H1 (cell line): ENCODE data around the gene HEXIM2. TPM values are rescaled to one million over a fixed set of nuclear protein-coding genes. Genes with fewer than 3 reads are reported as not detected.

Experiments
- CTBP2 ChIP-seq: IDR thresholded peaks from 2 replicates; pipeline ENCODE4 v1.7.0; 2011; ENCODE audit warnings: borderline replicate concordance, mild to moderate bottlenecking, moderate library complexity, mixed read lengths, low read length; ENCODE audit not compliant: insufficient read depth, insufficient read length
- HDAC2 ChIP-seq, 2 experiments: fragments of 300-600 bp in 1 of 2; sonication (generic) in 1 of 2; IDR thresholded peaks; 2 replicates each; pipeline ENCODE4 v1.6.1; 2011 to 2012; ENCODE audit warnings: low read depth in 2 of 2, low read length in 2 of 2, mild to moderate bottlenecking in 2 of 2, moderate library complexity in 2 of 2, borderline replicate concordance in 1 of 2, inconsistent platforms in 1 of 2
- JUN ChIP-seq: IDR thresholded peaks from 2 replicates; pipeline ENCODE4 v1.6.1; 2011; ENCODE audit warnings: low read depth, mild to moderate bottlenecking, improper control_type of control experiment, low read length
- KDM4A ChIP-seq: IDR thresholded peaks from one replicate; pipeline ENCODE4 v1.7.1; 2012; ENCODE audit warnings: low read depth, mild to moderate bottlenecking, moderate library complexity, low read length, inconsistent platforms; ENCODE audit not compliant: severe bottlenecking
- KDM5A ChIP-seq: fragments of 200-600 bp; IDR thresholded peaks from 2 replicates; pipeline ENCODE4 v1.7.1; 2012; ENCODE audit warnings: mild to moderate bottlenecking, low read length, inconsistent platforms, mixed read lengths
- MAFK ChIP-seq: IDR thresholded peaks from 2 replicates; pipeline ENCODE4 v1.6.1; 2012; ENCODE audit warnings: low read depth, mild to moderate bottlenecking, improper control_type of control experiment, low read length
- NANOG ChIP-seq: IDR thresholded peaks from 2 replicates; pipeline ENCODE4 v1.6.1; 2011; ENCODE audit warnings: low read length, low read depth, mild to moderate bottlenecking, inconsistent platforms; ENCODE audit not compliant: insufficient read depth, poor library complexity, severe bottlenecking
- POU5F1 ChIP-seq: IDR thresholded peaks from 2 replicates; pipeline ENCODE4 v1.6.1; 2011; ENCODE audit warnings: low read depth, mild to moderate bottlenecking, low read length, moderate library complexity
- RNF2 ChIP-seq: fragments of 200-900, 300-1000 bp; sonication (generic); IDR thresholded peaks from 2 replicates; pipeline ENCODE4 v1.7.1; 2016; ENCODE audit warnings: borderline replicate concordance, low read depth, mild to moderate bottlenecking, antibody characterized with exemption, low read length; ENCODE audit not compliant: poor library complexity, severe bottlenecking; ENCODE audit errors: missing control alignments
- SAP30 ChIP-seq: fragments of 300-600 bp; sonication (generic); IDR thresholded peaks from 2 replicates; pipeline ENCODE4 v1.7.1; 2012; ENCODE audit warnings: low read length, moderate library complexity, mild to moderate bottlenecking, inconsistent platforms; ENCODE audit not compliant: insufficient read depth, insufficient replicate concordance
- SP1 ChIP-seq: IDR thresholded peaks from 2 replicates; pipeline ENCODE4 v1.6.1; 2011; ENCODE audit warnings: low read depth, low read length
- SRF ChIP-seq: IDR thresholded peaks from 2 replicates; pipeline ENCODE4 v1.6.1; 2011; ENCODE audit warnings: mild to moderate bottlenecking, low read depth, low read length, moderate library complexity
- TBP ChIP-seq: IDR thresholded peaks from 2 replicates; pipeline ENCODE4 v1.6.1; 2011; ENCODE audit warnings: low read depth, low read length, improper control_type of control experiment
- TCF12 ChIP-seq: IDR thresholded peaks from 2 replicates; pipeline ENCODE4 v1.6.1; 2011; ENCODE audit warnings: low read depth, mild to moderate bottlenecking, low read length
- TEAD4 ChIP-seq: IDR thresholded peaks from 2 replicates; pipeline ENCODE4 v1.6.1; 2012; ENCODE audit warnings: low read depth, low read length, inconsistent platforms, mixed read lengths
- YY1 ChIP-seq: IDR thresholded peaks from 2 replicates; pipeline ENCODE4 v1.6.1; 2011; ENCODE audit warnings: low read depth, mild to moderate bottlenecking, low read length
- polyA plus RNA-seq, 7 experiments: library from polyadenylated mRNA; depleted of rRNA in 3 of 7; stranded (reverse) in 5 of 7; unstranded in 2 of 7; fragments of >200 nt in 5 of 7; fragments of 200-250 nt in 2 of 7; gene quantifications; 1 replicate in 5 of 7; 2 replicates in 1 of 7; 4 replicates in 1 of 7; pipeline versions ENCODE4 v1.2.1 to v1.2.3, GENCODE V29; 2011 to 2013; ENCODE audit warnings: missing spikeins in 2 of 7, mixed read lengths in 2 of 7
- total RNA-seq: library from RNA; stranded (reverse); fragmentation: NEBNext Ultra II Directional; extraction: Animal tissue kit (Norgen Biotek cat#: 25700); gene quantifications from 2 replicates; pipeline ENCODE4 v1.2.1, GENCODE V29; 2021

Gene HEXIM2
- total and polyA plus RNA-seq, 2 of the 8 experiments (the other 6 are each of a cell fraction or from before 2014, with no cell fraction given) = 7.5 to 13.2 TPM

DNA sequence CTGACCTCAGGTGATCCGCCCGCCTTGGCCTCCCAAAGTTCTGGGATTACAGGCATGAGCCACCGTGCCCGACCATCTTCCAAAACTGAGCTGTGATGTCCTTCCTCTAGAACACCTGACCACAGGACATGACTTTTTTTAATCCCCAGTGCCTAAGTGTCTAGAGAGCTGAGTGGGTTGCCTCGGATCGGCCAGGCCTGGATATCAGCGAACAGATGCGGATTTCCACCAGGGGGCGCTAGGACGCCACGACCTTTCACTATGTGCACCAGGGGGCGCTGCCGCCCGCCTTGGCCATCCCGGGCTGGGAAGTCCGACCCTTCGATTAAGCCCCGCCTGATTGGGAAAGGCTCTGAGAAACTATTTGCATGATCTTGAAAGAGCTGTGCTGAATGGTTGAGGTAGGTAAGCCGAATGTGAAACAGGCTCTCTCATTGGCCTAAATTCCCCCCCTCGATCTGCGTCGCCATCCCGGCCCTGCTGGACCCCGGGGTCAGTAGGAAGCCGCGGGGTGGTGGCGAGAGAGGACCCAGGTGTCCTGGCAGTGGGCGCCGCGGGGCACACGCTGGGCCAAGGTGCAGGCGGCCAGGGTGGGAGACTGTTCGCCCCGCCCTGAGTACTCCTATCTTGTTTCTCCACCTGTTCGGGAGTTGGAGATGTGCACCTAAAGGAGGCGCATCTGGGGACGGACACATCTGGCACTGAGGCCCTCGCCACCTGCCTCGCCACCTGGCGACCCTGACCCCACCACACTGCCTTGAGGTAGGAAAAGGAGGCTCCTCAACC is 26.3 kb upstream of the HEXIM2 start, which contains the start of gene ACBD4 (continued):
- 0 out of 2 replicates have a peak, but pooled peaks have one; percentile 33 for TF ChIP-seq TCF12
- TF ChIP-seq NANOG = no peak
- 0 out of 2 replicates have a peak, but pooled peaks have one; percentile 35 for TF ChIP-seq TBP
- TF ChIP-seq POU5F1 = no peak
- no peak for TF ChIP-seq CTBP2
- no peak for TF ChIP-seq RNF2
- TF ChIP-seq SP1 = peak; percentile 98
- 0 out of 2 replicates have a peak, but pooled peaks have one; percentile 39 for TF ChIP-seq YY1
- peak; percentile 90 for TF ChIP-seq KDM4A
- TF ChIP-seq JUN = no peak
- peak; percentile 3; the same call in 1 of the 2 replicates for TF ChIP-seq MAFK
- TF ChIP-seq TEAD4 = 0 out of 2 replicates have a peak, but pooled peaks have one; percentile 24
- TF ChIP-seq SAP30 = no peak
- TF ChIP-seq SRF = peak; percentile 25; the same call in 1 of the 2 replicates
- TF ChIP-seq HDAC2 (IDR thresholded peaks at IDR 0.05; ENCODE audit: borderline replicate concordance in 1 of 2, low read depth in 2 of 2, low read length in 2 of 2) = peak in 1 of 2 experiments; percentile 67; a peak in 1 of 4 replicates
- no peak for TF ChIP-seq KDM5A
- TF ChIP-seq, all 59 proteins: peak for 27
